ENCODE measurements around the gene ORC1.

- TF ChIP-seq CTCF (IDR thresholded peaks at IDR 0.05) (no peak), POLR2A (IDR thresholded peaks at IDR 0.05) (no peak), POLR2AphosphoS5 (IDR thresholded peaks at IDR 0.05) (no peak), EP300 (IDR thresholded peaks at IDR 0.05) (no peak)
Measured at GRCh38 chr1:52346653-52347052, 57.6 kb downstream of the ORC1 start.

All from suprapubic skin (tissue), 4 donors.